ENCODE data around the gene CUX1.
"Not testable (repeated sequence)": the region's sequence is repeated elsewhere in the genome, so short reads cannot be mapped to it uniquely, and the experiment has no call there.

The CUX1 gene

GRCh38 chr7:102146122-102146521 is 328.7 kb downstream of the CUX1 start:
- DNase-seq (ENCODE audit: low read depth in 2 of 2) = no peak

- DNase-seq (ENCODE audit: low read depth in 2 of 2) = no peak
Observed at GRCh38 chr7:102147008-102147407, 329.6 kb downstream of the CUX1 start.

GRCh38 chr7:102148799-102149198 is 331.4 kb downstream of the CUX1 start:
- no peak for DNase-seq (ENCODE audit: low read depth in 2 of 2)

GRCh38 chr7:102149416-102149815 is 332.0 kb downstream of the CUX1 start:
- DNase-seq (ENCODE audit: low read depth in 2 of 2) = no peak

- DNase-seq (ENCODE audit: low read depth in 2 of 2) = no peak
Observed at GRCh38 chr7:102150266-102150665, 332.8 kb downstream of the CUX1 start.

GRCh38 chr7:102152672-102153598 is 335.5 kb downstream of the CUX1 start:
- no peak for DNase-seq (ENCODE audit: low read depth in 2 of 2)

- DNase-seq (ENCODE audit: low read depth in 2 of 2) = no peak
Observed at GRCh38 chr7:102153599-102153946, 336.1 kb downstream of the CUX1 start.

GRCh38 chr7:102154425-102154824 is 337.0 kb downstream of the CUX1 start:
- DNase-seq (ENCODE audit: low read depth in 2 of 2) = no peak

- DNase-seq (ENCODE audit: low read depth in 2 of 2) = no peak
Observed at GRCh38 chr7:102155821-102156441, 338.5 kb downstream of the CUX1 start.

GRCh38 chr7:102156867-102157266 is 339.4 kb downstream of the CUX1 start:
- no peak for DNase-seq (ENCODE audit: low read depth in 2 of 2)

- DNase-seq (ENCODE audit: low read depth in 2 of 2) = no peak
Observed at GRCh38 chr7:102165136-102165535, 347.7 kb downstream of the CUX1 start.

- no peak for DNase-seq (ENCODE audit: low read depth in 2 of 2)
Observed at GRCh38 chr7:102167254-102167653, 349.8 kb downstream of the CUX1 start.

GRCh38 chr7:102169651-102170392 is 352.4 kb downstream of the CUX1 start:
- DNase-seq (ENCODE audit: low read depth in 2 of 2) = no peak

- no peak for DNase-seq (ENCODE audit: low read depth in 2 of 2)
Observed at GRCh38 chr7:102170393-102170970, 353.1 kb downstream of the CUX1 start.

- no peak for DNase-seq (ENCODE audit: low read depth in 2 of 2)
Observed at GRCh38 chr7:102173669-102174068, 356.2 kb downstream of the CUX1 start.

GRCh38 chr7:102175423-102176170 is 358.2 kb downstream of the CUX1 start:
- no peak for DNase-seq (ENCODE audit: low read depth in 2 of 2)

- DNase-seq (ENCODE audit: low read depth in 2 of 2) = no peak
Observed at GRCh38 chr7:102178410-102178809, 361.0 kb downstream of the CUX1 start.

- no peak for DNase-seq (ENCODE audit: low read depth in 2 of 2)
Observed at GRCh38 chr7:102180727-102181126, 363.3 kb downstream of the CUX1 start.

- no peak for DNase-seq (ENCODE audit: low read depth in 2 of 2)
Observed at GRCh38 chr7:102181517-102181916, 364.1 kb downstream of the CUX1 start.

GRCh38 chr7:102182016-102182415 is 364.6 kb downstream of the CUX1 start:
- DNase-seq (ENCODE audit: low read depth in 2 of 2) = no peak

GRCh38 chr7:102183848-102184247 is 366.4 kb downstream of the CUX1 start:
- not testable (repeated sequence) for DNase-seq (ENCODE audit: low read depth in 2 of 2)

All from stimulated activated CD8-positive, alpha-beta memory T cell treated with anti-CD3 and anti-CD28 coated beads, Interleukin-2, amount 100 ng/mL, for 1 hour (primary cell).